Retinal pigment epithelial cell (primary cell): ENCODE measurements around the gene LCOR.

Source experiments
- DNase-seq: peaks from one replicate; pipeline ENCODE4 v3.0.0-alpha.2; 2010; ENCODE audit warnings: low read depth
- H3K4me3 ChIP-seq: 2 replicates; pipeline ENCODE4 v1.5.1; 2011; ENCODE audit warnings: mild to moderate bottlenecking, low read length, control low read depth, moderate library complexity
- CTCF ChIP-seq: conservative IDR thresholded peaks from 2 replicates; pipeline ENCODE4 v1.5.1; 2011; ENCODE audit warnings: low read depth, low read length, control low read depth, inconsistent platforms

Gene LCOR

GRCh38 chr10:96995851-96996250 lies 163.8 kb downstream of the LCOR start:
- DNase-seq, result no peak
- no peak overlapping the region for H3K4me3 ChIP-seq
- no peak for TF ChIP-seq CTCF

DNA sequence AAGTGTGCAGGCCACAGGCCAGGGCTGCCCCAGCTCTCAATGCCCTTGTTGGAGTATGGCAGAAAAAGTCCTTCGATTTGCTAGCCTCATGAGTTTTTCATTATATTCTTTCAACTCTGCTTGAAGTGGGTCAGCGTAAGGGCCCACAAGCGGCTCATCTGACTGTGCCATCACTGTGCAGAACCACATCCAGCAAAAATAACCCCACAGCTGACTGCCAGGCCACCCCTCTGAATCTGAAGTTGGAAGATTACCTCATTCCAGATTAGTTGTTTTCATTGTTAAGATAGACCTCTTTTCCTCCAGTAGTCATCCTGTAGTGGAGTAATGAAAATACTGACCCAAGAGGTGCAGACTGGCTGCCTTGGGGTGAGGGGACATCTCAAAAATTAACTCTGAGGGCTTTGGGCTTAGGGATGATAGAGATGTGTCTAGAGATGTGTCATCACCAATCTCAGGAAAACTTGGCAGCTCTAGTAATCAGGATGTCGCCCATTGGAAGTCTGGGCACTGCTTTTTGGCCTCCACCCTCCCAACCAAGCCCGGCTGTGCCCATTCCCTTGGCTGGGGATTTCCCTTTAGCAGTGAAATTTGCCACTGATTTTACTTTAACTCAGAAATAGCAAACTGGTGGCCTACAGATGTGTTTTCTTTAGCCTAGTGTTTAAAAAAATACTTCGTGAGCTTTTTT lies 164.3 kb downstream of the LCOR start:
- no peak for TF ChIP-seq CTCF
- DNase-seq, result no peak
- H3K4me3 ChIP-seq, result no peak overlapping the region

DNA sequence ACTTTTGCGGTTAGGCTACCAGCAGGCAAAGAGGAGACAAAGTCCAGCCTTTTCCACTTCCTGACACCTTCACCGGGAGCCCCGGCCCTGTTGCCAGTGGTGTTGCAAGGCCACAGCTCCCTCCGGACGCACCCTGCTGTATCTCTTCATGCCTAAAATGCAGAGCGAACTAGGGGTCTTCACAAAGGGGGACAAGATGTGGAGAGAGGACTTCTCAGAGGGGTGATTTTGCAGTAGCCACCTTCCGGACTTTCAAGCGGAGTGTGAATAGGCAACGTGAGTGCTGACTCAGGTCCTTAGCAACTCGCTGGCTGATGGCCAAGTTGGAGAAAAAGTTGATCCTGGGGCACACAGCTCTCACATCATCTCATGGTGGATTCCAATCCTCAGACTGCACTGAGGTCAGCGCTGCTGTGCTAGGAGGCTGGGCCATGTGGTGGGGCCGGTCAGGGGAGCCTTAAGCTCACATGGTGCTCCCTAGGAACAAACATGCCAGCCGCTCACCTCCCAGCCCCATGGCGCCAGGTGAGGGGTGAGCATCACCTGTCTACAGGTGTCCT lies 166.3 kb downstream of the LCOR start:
- peak; percentile 94 for DNase-seq
- no peak overlapping the region for H3K4me3 ChIP-seq
- TF ChIP-seq CTCF, result no peak

GRCh38 chr10:96999337-96999736 lies 167.2 kb downstream of the LCOR start:
- TF ChIP-seq CTCF, result no peak
- no peak overlapping the region for H3K4me3 ChIP-seq
- DNase-seq, result no peak

- no peak for DNase-seq
- TF ChIP-seq CTCF, result no peak
- no peak overlapping the region for H3K4me3 ChIP-seq
These were observed 167.9 kb downstream of the LCOR start for GRCh38 chr10:96999987-97000386.

DNA sequence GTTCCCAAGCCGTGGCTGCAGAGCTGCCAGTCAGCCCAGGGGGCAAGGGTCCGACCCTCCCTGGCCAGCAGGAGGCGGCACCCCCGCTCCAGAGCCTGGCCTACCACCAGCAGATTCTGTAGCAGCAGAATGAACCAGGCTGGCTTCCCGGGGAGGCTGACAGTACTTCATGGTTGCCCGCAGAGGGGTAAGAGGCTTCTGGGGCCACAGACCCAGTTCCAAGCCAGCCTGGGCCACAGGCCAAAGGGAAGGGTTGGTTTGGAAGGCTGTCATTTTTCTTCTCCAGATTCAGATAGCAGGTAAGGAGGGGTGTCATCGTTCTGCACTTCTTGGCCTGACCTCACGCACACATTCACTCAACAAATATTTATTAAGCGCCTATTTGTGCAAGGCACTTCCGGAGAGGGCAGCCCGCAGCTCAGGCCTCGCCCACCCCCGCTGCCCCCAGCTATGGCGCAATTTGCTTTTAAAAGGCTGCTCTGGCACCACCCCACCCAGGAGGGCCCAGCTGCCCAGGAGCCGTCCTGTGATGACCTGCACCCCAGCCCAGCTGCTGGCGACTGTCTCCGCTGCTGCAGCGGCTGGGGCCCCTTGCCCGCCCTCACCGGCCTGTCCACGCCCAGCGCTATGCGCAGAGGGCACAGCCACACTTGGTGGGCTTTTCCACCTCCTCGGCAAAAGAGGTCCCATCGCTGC lies 168.5 kb downstream of the LCOR start:
- H3K4me3 ChIP-seq, result no peak overlapping the region
- peak; percentile 7 for TF ChIP-seq CTCF
- DNase-seq, result no peak
